IMR-90 (cell line): ENCODE measurements around the gene UBASH3B. TPM values are rescaled to one million over a fixed set of nuclear protein-coding genes. Genes with fewer than 3 reads are reported as not detected.

Source experiments
- FOS ChIP-seq: fragments of 150-350 bp; IDR thresholded peaks from 2 replicates; pipeline ENCODE4 v1.6.1; 2016; ENCODE audit warnings: low read depth, low read length
- MAZ ChIP-seq: IDR thresholded peaks from 2 replicates; pipeline ENCODE4 v1.6.1; 2012; ENCODE audit warnings: low read depth, mild to moderate bottlenecking, low read length, improper control_type of control experiment, moderate library complexity, borderline replicate concordance
- polyA plus RNA-seq, 3 experiments: library from polyadenylated mRNA; depleted of rRNA; stranded (reverse); fragments of >200 nt; gene quantifications; 2 replicates each; pipeline ENCODE4 v1.2.3, GENCODE V29; 2012; ENCODE audit warnings: low replicate concordance in 1 of 3
- total RNA-seq: library from RNA; depleted of rRNA; stranded (reverse); fragments of >200 nt; gene quantifications from 2 replicates; pipeline ENCODE4 v1.2.3, GENCODE V29; 2012
- TF ChIP-seq, protein P1 (sequence below): conservative IDR thresholded peaks from 2 replicates; pipeline ENCODE4 v1.5.1; 2012; ENCODE audit warnings: mild to moderate bottlenecking, low read depth, low read length, improper control_type of control experiment

UBASH3B gene
- total and polyA plus RNA-seq, 2 of the 4 experiments (the other 2 are of a cell fraction), result 27.2 to 48.0 TPM

DNA sequence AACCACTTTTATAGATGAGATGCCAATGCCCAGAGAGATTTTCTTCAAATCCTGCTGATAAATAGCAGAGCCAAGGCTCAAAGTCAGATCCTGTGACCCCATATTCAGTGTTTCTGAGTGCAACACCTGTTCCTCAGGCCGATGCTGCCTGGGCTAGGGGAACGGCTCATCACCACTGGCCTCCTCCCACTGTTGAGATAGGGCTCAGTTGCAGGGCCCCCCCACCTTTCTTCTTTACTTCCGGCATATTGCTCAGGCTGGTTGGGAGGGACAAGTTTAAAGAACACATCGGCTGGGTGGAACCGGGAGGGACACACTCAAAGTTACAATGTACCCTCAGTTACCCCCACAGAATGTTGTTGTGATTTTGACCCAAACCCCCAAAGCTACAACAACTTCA lies 94.5 kb downstream of the UBASH3B start (continued):
- TF ChIP-seq, protein P1, sequence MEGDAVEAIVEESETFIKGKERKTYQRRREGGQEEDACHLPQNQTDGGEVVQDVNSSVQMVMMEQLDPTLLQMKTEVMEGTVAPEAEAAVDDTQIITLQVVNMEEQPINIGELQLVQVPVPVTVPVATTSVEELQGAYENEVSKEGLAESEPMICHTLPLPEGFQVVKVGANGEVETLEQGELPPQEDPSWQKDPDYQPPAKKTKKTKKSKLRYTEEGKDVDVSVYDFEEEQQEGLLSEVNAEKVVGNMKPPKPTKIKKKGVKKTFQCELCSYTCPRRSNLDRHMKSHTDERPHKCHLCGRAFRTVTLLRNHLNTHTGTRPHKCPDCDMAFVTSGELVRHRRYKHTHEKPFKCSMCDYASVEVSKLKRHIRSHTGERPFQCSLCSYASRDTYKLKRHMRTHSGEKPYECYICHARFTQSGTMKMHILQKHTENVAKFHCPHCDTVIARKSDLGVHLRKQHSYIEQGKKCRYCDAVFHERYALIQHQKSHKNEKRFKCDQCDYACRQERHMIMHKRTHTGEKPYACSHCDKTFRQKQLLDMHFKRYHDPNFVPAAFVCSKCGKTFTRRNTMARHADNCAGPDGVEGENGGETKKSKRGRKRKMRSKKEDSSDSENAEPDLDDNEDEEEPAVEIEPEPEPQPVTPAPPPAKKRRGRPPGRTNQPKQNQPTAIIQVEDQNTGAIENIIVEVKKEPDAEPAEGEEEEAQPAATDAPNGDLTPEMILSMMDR, result no peak
- TF ChIP-seq MAZ (no peak), FOS (no peak)
